ENCODE data around the gene CPN2.

CPN2 gene

GRCh38 chr3:194312186-194312742, 38.9 kb downstream of the CPN2 start:
- DNase-seq (ENCODE audit: low spot score) = no peak

GRCh38 chr3:194311000-194311399, 40.1 kb downstream of the CPN2 start:
- no peak for DNase-seq (ENCODE audit: low spot score)

- DNase-seq (ENCODE audit: low spot score) = no peak
These were observed 40.9 kb downstream of the CPN2 start for GRCh38 chr3:194310060-194310835.

- DNase-seq (ENCODE audit: low spot score) = no peak
These were observed 42.3 kb downstream of the CPN2 start for GRCh38 chr3:194308601-194309449.

- DNase-seq (ENCODE audit: low spot score) = no peak
These were observed 43.3 kb downstream of the CPN2 start for GRCh38 chr3:194307849-194308248.

- no peak for DNase-seq (ENCODE audit: low spot score)
These were observed 44.1 kb downstream of the CPN2 start for GRCh38 chr3:194306771-194307640.

- DNase-seq (ENCODE audit: low spot score) = no peak
These were observed 44.9 kb downstream of the CPN2 start for GRCh38 chr3:194306109-194306686.

- no peak for DNase-seq (ENCODE audit: low spot score)
These were observed 45.6 kb downstream of the CPN2 start for GRCh38 chr3:194305356-194306108.

GRCh38 chr3:194304186-194304917, 46.8 kb downstream of the CPN2 start:
- no peak for DNase-seq (ENCODE audit: low spot score)

GRCh38 chr3:194303749-194304148, 47.4 kb downstream of the CPN2 start:
- no peak for DNase-seq (ENCODE audit: low spot score)

- no peak for DNase-seq (ENCODE audit: low spot score)
These were observed 49.4 kb downstream of the CPN2 start for GRCh38 chr3:194301730-194302129.

GRCh38 chr3:194300936-194301335, 50.2 kb downstream of the CPN2 start:
- DNase-seq (ENCODE audit: low spot score) = no peak

GRCh38 chr3:194300382-194300758, 50.8 kb downstream of the CPN2 start:
- DNase-seq (ENCODE audit: low spot score) = no peak

- DNase-seq (ENCODE audit: low spot score) = peak; percentile 57
These were observed 52.5 kb downstream of the CPN2 start for GRCh38 chr3:194298331-194299227.

GRCh38 chr3:194296454-194297263, 54.5 kb downstream of the CPN2 start:
- peak; percentile 93 for DNase-seq (ENCODE audit: low spot score)

- no peak for DNase-seq (ENCODE audit: low spot score)
These were observed 56.3 kb downstream of the CPN2 start for GRCh38 chr3:194294895-194295214.

GRCh38 chr3:194294199-194294894, 56.8 kb downstream of the CPN2 start:
- no peak for DNase-seq (ENCODE audit: low spot score)
